Measurements from ENCODE around the gene ZNF665.
"Not testable (repeated sequence)": the region's sequence is repeated elsewhere in the genome, so short reads cannot be mapped to it uniquely, and the experiment has no call there.

ZNF665 gene

GRCh38 chr19:53192771-53193534 lies at the start of gene ZNF665:
ZNF665 (minus strand) TSS chr19:53193358; CDS start chr19:53182898, 10,460 bp downstream.
- peak within 1 kb of the TSS; percentile 38 for H3K27ac ChIP-seq
- peak; percentile 63 for DNase-seq (ENCODE audit: low read depth, low spot score)

GRCh38 chr19:53237114-53237777 lies 44.1 kb upstream of the ZNF665 start:
- H3K27ac ChIP-seq, result no peak overlapping the region
- no peak for DNase-seq (ENCODE audit: low read depth, low spot score)

- DNase-seq (ENCODE audit: low read depth, low spot score), result no peak
- H3K27ac ChIP-seq, result no peak overlapping the region
These were observed 31.4 kb upstream of the ZNF665 start for GRCh38 chr19:53224606-53225005.

GRCh38 chr19:53222716-53223115 lies 29.6 kb upstream of the ZNF665 start:
- not testable (repeated sequence) for H3K27ac ChIP-seq; DNase-seq (ENCODE audit: low read depth, low spot score)

GRCh38 chr19:53212703-53213320 lies 19.7 kb upstream of the ZNF665 start:
- H3K27ac ChIP-seq, result no peak overlapping the region
- no peak for DNase-seq (ENCODE audit: low read depth, low spot score)

- not testable (repeated sequence) for H3K27ac ChIP-seq
These were observed 18.4 kb upstream of the ZNF665 start for GRCh38 chr19:53211554-53211953.

GRCh38 chr19:53196777-53197396 lies 3.7 kb upstream of the ZNF665 start:
- H3K27ac ChIP-seq, result peak overlapping the region; percentile 66
- DNase-seq (ENCODE audit: low read depth, low spot score), result peak; percentile 48

More at GRCh38 chr19:53211554-53211953, 18.4 kb upstream of the ZNF665 start:
- not testable (repeated sequence) for DNase-seq (ENCODE audit: low read depth, low spot score)

- no peak overlapping the region for H3K27ac ChIP-seq
- peak; percentile 45 for DNase-seq (ENCODE audit: low read depth, low spot score)
These were observed 2.2 kb upstream of the ZNF665 start for GRCh38 chr19:53195265-53195903.

GRCh38 chr19:53193535-53194222 lies 521 bp upstream of the ZNF665 start:
- no peak for DNase-seq (ENCODE audit: low read depth, low spot score)
- no peak overlapping the region for H3K27ac ChIP-seq

- no peak for DNase-seq (ENCODE audit: low read depth, low spot score)
These were observed 2.9 kb downstream of the ZNF665 start for GRCh38 chr19:53190253-53190652.

GRCh38 chr19:53189691-53190198 lies 3.4 kb downstream of the ZNF665 start:
- not testable (repeated sequence) for H3K27ac ChIP-seq; DNase-seq (ENCODE audit: low read depth, low spot score)

More at GRCh38 chr19:53190253-53190652, 2.9 kb downstream of the ZNF665 start:
- no peak overlapping the region for H3K27ac ChIP-seq

GRCh38 chr19:53185155-53185882 lies 7.8 kb downstream of the ZNF665 start:
- not testable (repeated sequence) for H3K27ac ChIP-seq; DNase-seq (ENCODE audit: low read depth, low spot score)

- DNase-seq (ENCODE audit: low read depth, low spot score), result no peak
These were observed 9.9 kb downstream of the ZNF665 start for GRCh38 chr19:53183146-53183764.

GRCh38 chr19:53182202-53182601 lies 11.0 kb downstream of the ZNF665 start:
- no peak for DNase-seq (ENCODE audit: low read depth, low spot score)
- no peak overlapping the region for H3K27ac ChIP-seq

More at GRCh38 chr19:53183146-53183764, 9.9 kb downstream of the ZNF665 start:
- no peak overlapping the region for H3K27ac ChIP-seq

- DNase-seq (ENCODE audit: low read depth, low spot score), result no peak
These were observed 15.2 kb downstream of the ZNF665 start for GRCh38 chr19:53177986-53178385.

GRCh38 chr19:53172889-53173288 lies 20.3 kb downstream of the ZNF665 start:
- no peak overlapping the region for H3K27ac ChIP-seq

More at GRCh38 chr19:53177986-53178385, 15.2 kb downstream of the ZNF665 start:
- no peak overlapping the region for H3K27ac ChIP-seq

GRCh38 chr19:53165691-53166091 lies 27.5 kb downstream of the ZNF665 start:
- no peak for DNase-seq (ENCODE audit: low read depth, low spot score)
- H3K27ac ChIP-seq, result no peak overlapping the region

More at GRCh38 chr19:53172889-53173288, 20.3 kb downstream of the ZNF665 start:
- DNase-seq (ENCODE audit: low read depth, low spot score), result no peak

GRCh38 chr19:53161123-53161522 lies 32.0 kb downstream of the ZNF665 start:
- no peak overlapping the region for H3K27ac ChIP-seq
- DNase-seq (ENCODE audit: low read depth, low spot score), result no peak

Data from epithelial cell of prostate (primary cell).